HG03571 (cell line): ENCODE measurements around the gene WDR47.
"Not testable (repeated sequence)": the region's sequence is repeated elsewhere in the genome, so short reads cannot be mapped to it uniquely, and the experiment has no call there.

Experiments
- ATAC-seq: cut with Tn5 transposase; IDR thresholded peaks from one replicate; pipeline ENCODE4 v1.9.1; 2021; ENCODE audit not compliant: unreplicated experiment

The WDR47 gene

DNA sequence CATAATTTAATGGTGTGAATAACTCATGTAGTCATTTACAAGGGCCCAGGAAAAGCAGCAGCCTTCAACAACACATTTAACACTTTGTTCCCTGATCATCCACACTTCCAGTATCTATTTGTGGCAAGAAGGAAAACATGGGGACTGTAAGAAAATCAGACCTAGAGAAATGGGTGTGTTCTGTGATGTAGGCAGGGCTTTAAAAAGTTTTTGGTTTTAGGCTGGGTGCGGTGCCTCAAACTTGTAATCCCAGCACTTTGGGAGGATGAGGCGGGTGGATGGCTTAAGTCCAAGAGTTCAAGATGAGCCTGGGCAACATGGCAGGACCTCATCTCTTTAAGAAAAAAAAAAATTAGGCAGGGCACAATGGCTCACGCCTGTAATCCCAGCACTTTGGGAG, 14.2 kb upstream of the WDR47 start:
- ATAC-seq = no peak

DNA sequence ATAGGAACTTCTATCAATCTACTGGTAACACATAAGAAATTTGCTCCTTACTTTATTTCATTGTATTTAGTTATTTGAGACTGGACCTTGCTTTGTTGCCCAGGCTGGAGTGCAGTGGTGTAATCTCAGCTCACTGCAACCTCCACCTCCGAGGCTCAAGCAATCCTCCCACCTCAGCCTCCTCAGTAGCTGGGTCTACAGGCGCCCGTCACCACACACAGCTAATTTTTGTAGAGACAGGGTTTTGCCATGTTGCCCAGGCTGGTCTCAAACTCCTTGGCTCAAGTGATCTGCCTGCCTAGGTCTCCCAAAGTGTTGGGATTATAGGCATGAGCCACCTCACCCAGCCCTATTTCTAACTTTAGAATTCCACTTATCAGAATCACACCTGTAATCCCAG, 10.2 kb upstream of the WDR47 start:
- not testable (repeated sequence) for ATAC-seq

- no peak for ATAC-seq
These were observed 8.5 kb upstream of the WDR47 start for GRCh38 chr1:109050228-109050995.

- ATAC-seq = no peak
These were observed 6.4 kb upstream of the WDR47 start for GRCh38 chr1:109048335-109048734.

- ATAC-seq = no peak
These were observed 5.4 kb upstream of the WDR47 start for GRCh38 chr1:109047339-109047738.

DNA sequence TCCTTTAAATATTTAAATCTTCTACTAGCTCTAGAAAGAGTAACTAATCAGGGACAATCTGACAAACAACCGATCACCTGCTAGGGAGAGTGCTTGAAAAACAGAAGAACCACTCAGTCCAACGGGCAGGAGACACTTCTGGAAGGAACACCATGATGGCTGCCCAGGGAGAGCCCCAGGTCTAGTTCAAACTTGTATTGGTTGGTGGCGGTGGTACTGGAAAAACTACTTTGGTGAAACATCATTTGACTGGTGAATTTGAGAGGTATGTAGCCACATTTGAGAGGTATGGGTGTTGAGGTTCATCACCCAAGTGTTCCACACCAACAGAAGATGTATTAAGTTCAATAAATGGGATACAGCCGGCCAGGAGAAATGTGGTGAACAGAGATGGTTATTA, 4.8 kb upstream of the WDR47 start:
- ATAC-seq = no peak

DNA sequence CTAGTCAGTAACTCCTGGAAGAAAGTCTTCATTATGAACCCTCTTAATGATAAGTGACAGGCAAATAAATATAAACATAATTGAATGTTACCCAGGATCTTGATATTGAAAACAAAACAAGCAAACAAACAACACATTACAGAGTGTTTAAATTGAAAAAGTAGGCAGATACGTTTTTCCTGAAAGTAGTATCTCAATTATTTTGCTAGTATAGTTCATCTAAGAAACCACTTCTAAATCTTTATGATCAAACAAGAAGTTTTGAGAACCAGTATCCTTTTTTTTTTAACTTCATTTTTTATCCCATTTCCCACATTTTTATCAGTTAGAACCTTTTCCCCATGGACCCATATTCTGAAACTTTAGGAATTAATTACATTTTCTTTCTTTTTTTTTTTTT, 3.7 kb upstream of the WDR47 start:
- no peak for ATAC-seq

DNA sequence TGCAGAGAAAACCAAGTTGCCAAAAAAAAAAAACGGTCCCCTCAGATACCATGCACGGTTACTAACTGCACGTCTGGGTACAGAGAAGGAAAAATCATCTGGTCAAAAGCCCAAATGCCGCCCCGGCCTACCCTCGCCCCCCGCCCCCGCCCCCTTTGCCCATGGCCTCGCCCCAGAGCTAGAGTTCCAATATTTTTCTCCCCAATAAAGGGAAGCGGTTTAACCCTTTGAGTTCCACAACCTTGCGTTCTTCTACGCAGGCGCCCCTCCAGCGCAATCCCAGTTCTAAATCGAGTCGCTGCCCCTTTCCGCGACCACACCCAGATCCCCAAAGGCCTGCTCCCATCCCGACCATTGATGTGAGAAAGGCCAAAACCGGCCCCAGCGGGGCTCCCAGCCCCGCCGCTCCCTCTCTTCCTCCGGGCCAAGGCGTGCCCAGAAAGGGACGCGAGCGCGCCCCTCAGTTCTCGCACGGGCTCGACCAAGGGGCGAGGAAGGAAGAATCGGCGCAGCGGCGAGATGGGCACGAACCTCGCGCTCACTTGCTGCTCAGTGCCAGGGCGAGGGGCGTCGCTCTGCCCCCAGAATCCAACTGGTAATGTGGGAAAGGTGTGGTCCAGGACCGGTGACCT, 797 bp downstream of the WDR47 start:
- ATAC-seq = peak; percentile 19

DNA sequence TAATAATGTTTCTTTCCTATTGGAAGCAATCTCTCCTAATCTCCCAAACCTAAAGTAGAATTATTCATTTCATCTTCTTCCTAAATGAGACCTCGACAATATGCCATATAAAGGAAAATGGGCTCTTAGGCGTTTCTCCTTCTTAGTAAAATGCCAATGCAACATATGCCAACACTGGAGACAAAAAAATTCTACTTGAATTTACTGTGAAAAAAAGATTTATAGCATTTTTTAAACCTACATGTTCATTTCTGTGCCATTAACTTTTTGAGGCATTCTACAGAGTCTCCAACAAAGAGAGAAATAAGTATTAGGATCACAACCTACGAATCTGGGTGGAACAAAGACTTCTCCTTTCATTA, 1.3 kb downstream of the WDR47 start:
- ATAC-seq = no peak

DNA sequence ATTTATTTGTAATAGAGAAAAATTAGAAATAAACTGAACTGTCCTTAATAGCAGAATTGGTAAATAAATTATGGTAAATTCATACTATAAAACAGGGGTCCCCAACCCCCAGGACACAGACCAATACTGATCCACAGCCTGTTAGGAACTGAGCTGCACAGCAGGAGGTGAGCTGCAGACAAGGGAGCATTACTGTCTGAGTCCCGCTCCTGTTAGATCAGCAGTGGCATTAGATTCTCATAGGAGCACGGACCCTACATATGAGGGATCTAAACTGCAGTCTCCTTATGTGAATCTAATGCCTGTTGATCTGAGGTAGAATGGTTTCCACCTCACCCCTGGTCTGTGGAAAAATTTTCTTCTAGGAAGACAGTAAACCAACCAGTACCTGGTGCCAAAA, 7.5 kb downstream of the WDR47 start:
- ATAC-seq = no peak

GRCh38 chr1:109029493-109029892, 12.4 kb downstream of the WDR47 start:
- not testable (repeated sequence) for ATAC-seq

GRCh38 chr1:109027841-109028240, 14.1 kb downstream of the WDR47 start:
- no peak for ATAC-seq

- no peak for ATAC-seq
These were observed 16.2 kb downstream of the WDR47 start for GRCh38 chr1:109025694-109026093.

- ATAC-seq = no peak
These were observed 17.3 kb downstream of the WDR47 start for GRCh38 chr1:109024646-109025045.

DNA sequence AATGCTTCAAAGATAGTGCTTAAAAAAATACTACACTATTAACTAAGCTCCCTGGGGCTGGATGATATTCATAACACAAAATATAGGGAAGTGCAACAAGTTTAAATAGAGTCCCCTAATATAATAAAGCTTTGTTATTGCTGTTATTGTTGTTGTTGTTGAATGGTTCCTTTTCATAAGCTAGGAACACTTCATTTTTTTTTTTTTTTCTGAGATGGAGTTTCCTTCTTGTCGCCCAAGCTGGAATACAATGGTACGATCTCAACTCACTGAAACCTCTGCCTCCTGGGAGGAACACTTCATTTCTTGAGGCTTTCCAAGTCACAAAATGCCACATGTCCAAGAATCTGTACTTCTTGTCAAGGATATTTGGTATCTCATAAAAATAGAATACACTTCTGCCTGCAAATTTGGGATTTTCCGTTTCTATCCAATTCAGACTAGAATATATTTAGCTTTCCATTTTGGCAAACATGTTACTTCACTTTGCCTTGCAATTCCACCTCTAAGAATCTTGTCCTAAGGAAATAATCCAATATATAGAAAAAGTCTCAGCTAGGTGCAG, 21.1 kb downstream of the WDR47 start:
- ATAC-seq = no peak

- ATAC-seq = not testable (repeated sequence)
These were observed 24.2 kb downstream of the WDR47 start for GRCh38 chr1:109017719-109018118.

- ATAC-seq = no peak
These were observed 24.8 kb downstream of the WDR47 start for GRCh38 chr1:109017134-109017533.

DNA sequence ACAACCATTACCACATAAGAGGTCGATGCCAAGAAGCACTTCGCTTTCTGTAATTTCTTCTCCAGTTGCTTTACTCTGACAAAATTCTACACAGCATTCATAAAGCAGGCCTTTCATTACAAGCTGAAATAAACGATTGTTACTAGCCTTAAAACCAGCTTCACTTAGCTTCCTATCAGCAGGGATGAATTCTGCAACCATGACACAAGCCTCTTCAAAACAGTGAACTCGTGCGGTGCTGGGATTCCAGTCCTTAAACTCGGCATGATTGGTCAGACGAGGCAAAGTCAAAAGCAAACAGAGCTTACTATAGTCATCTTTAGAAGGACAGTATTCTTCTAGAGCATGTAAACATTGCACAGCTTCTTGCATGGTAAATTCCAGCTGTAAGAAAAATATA, 30.6 kb downstream of the WDR47 start:
- ATAC-seq = no peak

DNA sequence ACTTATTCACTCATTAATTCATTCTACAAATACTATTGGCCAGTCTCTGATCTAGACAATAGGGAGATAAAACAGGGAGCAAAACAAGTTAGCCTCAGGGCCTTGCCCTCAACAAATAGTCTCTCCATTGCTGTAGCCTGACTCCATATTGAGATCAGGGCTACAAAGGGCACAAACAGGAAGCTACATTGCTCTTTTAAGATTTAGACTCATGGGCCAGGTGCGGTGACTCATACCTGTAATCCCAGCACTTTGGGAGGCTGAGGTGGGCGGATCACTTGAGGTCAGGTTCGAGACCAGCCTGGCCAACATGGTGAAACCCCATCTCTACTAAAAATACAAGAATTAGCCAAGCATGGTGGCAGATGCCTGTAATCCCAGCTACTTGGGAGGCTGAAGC, 45.3 kb downstream of the WDR47 start:
- not testable (repeated sequence) for ATAC-seq

- ATAC-seq = no peak
These were observed 58.8 kb downstream of the WDR47 start for GRCh38 chr1:108983114-108983513.

- no peak for ATAC-seq
These were observed 65.2 kb downstream of the WDR47 start for GRCh38 chr1:108976658-108977057.

- no peak for ATAC-seq
These were observed 69.0 kb downstream of the WDR47 start for GRCh38 chr1:108972951-108973350.
